Measurements from ENCODE around the gene LMAN2L.

DNA sequence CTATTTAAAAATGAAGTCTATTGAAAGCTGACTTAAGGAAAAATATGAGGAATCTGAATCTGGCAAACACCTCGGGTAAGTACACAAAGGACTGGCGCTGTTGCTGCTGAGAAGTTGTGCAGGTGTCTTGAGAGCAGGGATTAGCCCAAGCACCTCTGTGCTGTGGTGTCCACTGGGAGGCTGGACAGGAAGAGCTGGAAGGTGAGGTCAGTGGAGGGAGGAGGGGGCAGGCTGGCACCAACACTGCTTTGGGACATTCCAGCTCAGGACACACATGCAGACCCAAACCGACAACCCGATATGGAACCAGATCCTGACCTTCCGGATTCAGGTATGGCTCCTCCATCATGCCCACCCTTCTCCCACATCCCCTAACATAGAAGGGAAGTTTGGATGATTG, 76.7 kb downstream of the LMAN2L start:
- TF ChIP-seq, protein P1, sequence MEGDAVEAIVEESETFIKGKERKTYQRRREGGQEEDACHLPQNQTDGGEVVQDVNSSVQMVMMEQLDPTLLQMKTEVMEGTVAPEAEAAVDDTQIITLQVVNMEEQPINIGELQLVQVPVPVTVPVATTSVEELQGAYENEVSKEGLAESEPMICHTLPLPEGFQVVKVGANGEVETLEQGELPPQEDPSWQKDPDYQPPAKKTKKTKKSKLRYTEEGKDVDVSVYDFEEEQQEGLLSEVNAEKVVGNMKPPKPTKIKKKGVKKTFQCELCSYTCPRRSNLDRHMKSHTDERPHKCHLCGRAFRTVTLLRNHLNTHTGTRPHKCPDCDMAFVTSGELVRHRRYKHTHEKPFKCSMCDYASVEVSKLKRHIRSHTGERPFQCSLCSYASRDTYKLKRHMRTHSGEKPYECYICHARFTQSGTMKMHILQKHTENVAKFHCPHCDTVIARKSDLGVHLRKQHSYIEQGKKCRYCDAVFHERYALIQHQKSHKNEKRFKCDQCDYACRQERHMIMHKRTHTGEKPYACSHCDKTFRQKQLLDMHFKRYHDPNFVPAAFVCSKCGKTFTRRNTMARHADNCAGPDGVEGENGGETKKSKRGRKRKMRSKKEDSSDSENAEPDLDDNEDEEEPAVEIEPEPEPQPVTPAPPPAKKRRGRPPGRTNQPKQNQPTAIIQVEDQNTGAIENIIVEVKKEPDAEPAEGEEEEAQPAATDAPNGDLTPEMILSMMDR (IDR thresholded peaks at IDR 0.05), result no peak
- TF ChIP-seq POLR2A (IDR thresholded peaks at IDR 0.05), result no peak
